Peyer's patch (tissue), 4 donors: ENCODE measurements around the gene ZNF629. TPM values are rescaled to one million over a fixed set of nuclear protein-coding genes. Genes with fewer than 3 reads are reported as not detected.

Source experiments
- DNase-seq, 3 donors: peaks; one replicate each; pipeline ENCODE4 v3.0.0-alpha.2; 2017 to 2019
- H3K27ac ChIP-seq, 4 donors: fragments of 200-600 bp; sonication (generic); one replicate each; pipeline ENCODE4 v1.5.1; 2016 to 2019
- H3K27me3 ChIP-seq, 2 donors: fragments of 200-600 bp; sonication (generic); one replicate each; pipeline ENCODE4 v1.5.1; 2019
- H3K36me3 ChIP-seq, 3 donors: fragments of 200-600 bp; sonication (generic); one replicate each; pipeline ENCODE4 v1.5.1; 2016 to 2019
- H3K4me1 ChIP-seq, 4 donors: fragments of 200-600 bp; sonication (generic); one replicate each; pipeline ENCODE4 v1.5.1; 2016 to 2019
- H3K4me3 ChIP-seq, 4 donors: fragments of 200-600 bp; sonication (generic); 1 replicate in 3 of 4; 2 replicates in 1 of 4; pipeline ENCODE4 v1.5.1; 2016 to 2019; ENCODE audit warnings: mild to moderate bottlenecking in 1 of 4
- H3K9me3 ChIP-seq, 4 donors: fragments of 200-600 bp; sonication (generic); one replicate each; pipeline ENCODE4 v1.5.1; 2016 to 2019; ENCODE audit warnings: mild to moderate bottlenecking in 1 of 4
- CTCF ChIP-seq, 6 experiments: fragments of 450-650 bp in 4 of 6; fragments of 200-600 bp in 2 of 6; sonication (generic) in 1 of 6; IDR thresholded peaks; one replicate each; pipeline ENCODE4 v1.5.1; 2017 to 2019; ENCODE audit warnings: antibody characterized with exemption in 6 of 6, mild to moderate bottlenecking in 3 of 6, moderate library complexity in 1 of 6
- POLR2A ChIP-seq, 2 donors: fragments of 450-650 bp; IDR thresholded peaks; one replicate each; pipeline ENCODE4 v1.5.1; 2017; ENCODE audit warnings: antibody characterized with exemption in 2 of 2, mild to moderate bottlenecking in 2 of 2, moderate library complexity in 2 of 2
- total RNA-seq, 4 donors: library from RNA; depleted of rRNA; stranded (reverse); fragments of >200 nt; gene quantifications; one replicate each; pipeline ENCODE4 v1.1.0, GENCODE V29; 2016

Gene ZNF629
- total RNA-seq, 4 donors from 2014 or later, result 10.9 to 28.7 (median 19.0) TPM

GRCh38 chr16:30753596-30753995, 33.4 kb downstream of the ZNF629 start:
- no peak for TF ChIP-seq CTCF (IDR thresholded peaks at IDR 0.05)
- TF ChIP-seq POLR2A (IDR thresholded peaks at IDR 0.05), result no peak
- Histone ChIP-seq H3K27me3 (no peaks in the 10 kb centered on the region), H3K4me3 (no peak overlapping the region), H3K27ac (no peak overlapping the region), H3K4me1 (peaks cover 0 to 7% (median 0%) of the 10 kb centered on the region in 4 donors), H3K36me3 (peaks cover 0 to 55% (median 0%) of the 10 kb centered on the region in 3 donors), H3K9me3 (no peaks in the 10 kb centered on the region)
- DNase-seq, result no peak

- peaks cover 0 to 40% (median 0%) of the 10 kb centered on the region in 3 donors for H3K36me3 ChIP-seq
- TF ChIP-seq CTCF (IDR thresholded peaks at IDR 0.05) (no peak), POLR2A (IDR thresholded peaks at IDR 0.05) (no peak)
- H3K4me3 ChIP-seq, result no peak overlapping the region
- no peaks in the 10 kb centered on the region for H3K27me3 ChIP-seq
- no peak overlapping the region for H3K27ac ChIP-seq
- DNase-seq, result no peak
- peaks cover 0 to 22% (median 2%) of the 10 kb centered on the region in 4 donors for H3K4me1 ChIP-seq
- no peaks in the 10 kb centered on the region for H3K9me3 ChIP-seq
Observed at GRCh38 chr16:30750876-30751465, 36.0 kb downstream of the ZNF629 start.

GRCh38 chr16:30750201-30750600, 36.8 kb downstream of the ZNF629 start:
- Histone ChIP-seq H3K27me3 (no peaks in the 10 kb centered on the region), H3K4me1 (peaks cover 0 to 22% (median 2%) of the 10 kb centered on the region in 4 donors), H3K4me3 (no peak overlapping the region), H3K27ac (no peak overlapping the region), H3K36me3 (peaks cover 0 to 43% (median 0%) of the 10 kb centered on the region in 3 donors), H3K9me3 (no peaks in the 10 kb centered on the region)
- TF ChIP-seq POLR2A (IDR thresholded peaks at IDR 0.05) (no peak), CTCF (IDR thresholded peaks at IDR 0.05) (no peak)
- DNase-seq, result no peak

- Histone ChIP-seq H3K27me3 (no peaks in the 10 kb centered on the region), H3K4me3 (peak overlapping the region; percentile 73 to 98 (median 84)), H3K36me3 (peaks cover 0 to 43% (median 0%) of the 10 kb centered on the region in 3 donors), H3K9me3 (no peaks in the 10 kb centered on the region), H3K27ac (peak overlapping the region; percentile 81 to 84 (median 82)), H3K4me1 (peaks cover 0 to 22% (median 2%) of the 10 kb centered on the region in 4 donors)
- DNase-seq, result peak; percentile 25 to 69 (median 56)
- TF ChIP-seq CTCF (IDR thresholded peaks at IDR 0.05) (no peak), POLR2A (IDR thresholded peaks at IDR 0.05) (no peak)
Observed at GRCh38 chr16:30748634-30749445, 38.2 kb downstream of the ZNF629 start.

- DNase-seq, result peak; percentile 98 to 100 (median 100)
- no peaks in the 10 kb centered on the region for H3K9me3 ChIP-seq
- H3K27me3 ChIP-seq, result no peaks in the 10 kb centered on the region
Observed at GRCh38 chr16:30747799-30748633, 39.0 kb downstream of the ZNF629 start, which contains the start of gene PHKG2. Gene PHKG2 (plus strand): TSS chr16:30748425. CDS start chr16:30748821, 396 bp downstream.

More at GRCh38 chr16:30747799-30748633, 39.0 kb downstream of the ZNF629 start, which contains the start of gene PHKG2:
- H3K4me1 ChIP-seq, result peaks cover 0 to 22% (median 2%) of the 10 kb centered on the region in 4 donors
- H3K4me3 ChIP-seq, result peak within 1 kb of the TSS; percentile 73 to 98 (median 84)
- H3K27ac ChIP-seq, result peak within 1 kb of the TSS; percentile 81 to 84 (median 82)
- peak in 1 of 6 experiments; percentile 7 for TF ChIP-seq CTCF (IDR thresholded peaks at IDR 0.05)
- peak; percentile 62 to 69 for TF ChIP-seq POLR2A (IDR thresholded peaks at IDR 0.05)
- H3K36me3 ChIP-seq, result peaks cover 0 to 40% (median 0%) of the 10 kb centered on the region in 3 donors
